Urinary bladder (tissue), 4 donors: ENCODE results near the gene FAM163A. TPM values are rescaled to one million over a fixed set of nuclear protein-coding genes. Genes with fewer than 3 reads are reported as not detected.

Source experiments
- DNase-seq: peaks from one replicate; pipeline ENCODE4 v3.0.0-alpha.2; 2015; ENCODE audit errors: extremely low spot score
- H3K27ac ChIP-seq: one replicate; pipeline ENCODE4 v1.5.1; 2013; ENCODE audit warnings: low read depth, mild to moderate bottlenecking, moderate library complexity
- H3K36me3 ChIP-seq: one replicate; pipeline ENCODE4 v1.6.1; 2013; ENCODE audit warnings: mild to moderate bottlenecking, moderate library complexity; ENCODE audit not compliant: insufficient read depth
- H3K4me1 ChIP-seq: one replicate; pipeline ENCODE4 v1.6.1; 2013; ENCODE audit warnings: mild to moderate bottlenecking, moderate library complexity; ENCODE audit not compliant: insufficient read depth
- H3K4me3 ChIP-seq: one replicate; pipeline ENCODE4 v1.5.1; 2013; ENCODE audit warnings: low read depth, low read length
- WGBS: extraction: QIAGEN DNeasy Blood & Tissue Kit; methylation state at CpG from one replicate; pipeline ENCODE4 v1.1.7; 2013; 5-methylcytosine and 5-hydroxymethylcytosine counted together
- polyA plus RNA-seq: library from polyadenylated mRNA; stranded (reverse); fragments of 200-250 nt; gene quantifications from one replicate; pipeline ENCODE4 v1.2.3, GENCODE V29; 2013
- total RNA-seq: library from RNA; depleted of rRNA; stranded (reverse); fragments of >200 nt; gene quantifications from one replicate; pipeline ENCODE4 v1.2.3, GENCODE V29; 2014
- donor health status: healthy with polysubstance abuse.
- donor health status: healthy.

The FAM163A gene
- total and polyA plus RNA-seq, 2 donors: 0.30 to 0.53 TPM

GRCh38 chr1:179742291-179742690, 800 bp upstream of the FAM163A start:
- Histone ChIP-seq H3K27ac (no peak overlapping the region), H3K4me3 (no peak overlapping the region), H3K4me1 (no peaks in the 10 kb centered on the region), H3K36me3 (no peaks in the 10 kb centered on the region)
- DNase-seq: no peak
- 26% methylated on average over 10 of the region's 10 CpGs for WGBS

- no peak overlapping the region for H3K27ac ChIP-seq
- H3K4me3 ChIP-seq: peak overlapping the region; percentile 38
- H3K4me1 ChIP-seq: no peaks in the 10 kb centered on the region
- no peak for DNase-seq
- no peaks in the 10 kb centered on the region for H3K36me3 ChIP-seq
- WGBS: 4% methylated on average over 85 of the region's 85 CpGs
Observed at GRCh38 chr1:179743679-179744400, 749 bp downstream of the FAM163A start.

GRCh38 chr1:179744401-179745130, 1.5 kb downstream of the FAM163A start:
- no peaks in the 10 kb centered on the region for H3K4me1 ChIP-seq
- no peak overlapping the region for H3K4me3 ChIP-seq
- WGBS: 54% methylated on average over 37 of the region's 37 CpGs
- DNase-seq: no peak
- no peaks in the 10 kb centered on the region for H3K36me3 ChIP-seq
- no peak overlapping the region for H3K27ac ChIP-seq

- no peaks in the 10 kb centered on the region for H3K36me3 ChIP-seq
- 88% methylated on average over 8 of the region's 8 CpGs for WGBS
- no peak for DNase-seq
- no peak overlapping the region for H3K4me3 ChIP-seq
- no peaks in the 10 kb centered on the region for H3K4me1 ChIP-seq
- H3K27ac ChIP-seq: no peak overlapping the region
Observed at GRCh38 chr1:179745131-179745611, 2.1 kb downstream of the FAM163A start.

- Histone ChIP-seq H3K4me1 (no peaks in the 10 kb centered on the region), H3K36me3 (no peaks in the 10 kb centered on the region), H3K27ac (no peak overlapping the region), H3K4me3 (no peak overlapping the region)
- 82% methylated on average over 4 of the region's 4 CpGs for WGBS
- DNase-seq: no peak
Observed at GRCh38 chr1:179745743-179746142, 2.7 kb downstream of the FAM163A start.

GRCh38 chr1:179747611-179748010, 4.5 kb downstream of the FAM163A start:
- no peaks in the 10 kb centered on the region for H3K36me3 ChIP-seq
- no peak overlapping the region for H3K4me3 ChIP-seq
- H3K4me1 ChIP-seq: no peaks in the 10 kb centered on the region
- H3K27ac ChIP-seq: no peak overlapping the region
- 93% methylated on average over 2 of the region's 2 CpGs for WGBS
- no peak for DNase-seq

- no peak for DNase-seq
- H3K4me3 ChIP-seq: no peak overlapping the region
- H3K27ac ChIP-seq: no peak overlapping the region
- no peaks in the 10 kb centered on the region for H3K4me1 ChIP-seq
- H3K36me3 ChIP-seq: no peaks in the 10 kb centered on the region
- WGBS: 85% methylated on average over 4 of the region's 4 CpGs
Observed at GRCh38 chr1:179748772-179749171, 5.7 kb downstream of the FAM163A start.

- no peaks in the 10 kb centered on the region for H3K36me3 ChIP-seq
- H3K27ac ChIP-seq: no peak overlapping the region
- 40% methylated on average over 1 of the region's 1 CpG for WGBS
- no peak for DNase-seq
- no peaks in the 10 kb centered on the region for H3K4me1 ChIP-seq
- no peak overlapping the region for H3K4me3 ChIP-seq
Observed at GRCh38 chr1:179750630-179751029, 7.5 kb downstream of the FAM163A start.

GRCh38 chr1:179753061-179753460, 10.0 kb downstream of the FAM163A start:
- no peak overlapping the region for H3K27ac ChIP-seq
- no peak for DNase-seq
- no peaks in the 10 kb centered on the region for H3K36me3 ChIP-seq
- H3K4me1 ChIP-seq: no peaks in the 10 kb centered on the region
- H3K4me3 ChIP-seq: no peak overlapping the region

GRCh38 chr1:179754041-179754624, 11.0 kb downstream of the FAM163A start:
- no peak overlapping the region for H3K27ac ChIP-seq
- WGBS: 41% methylated on average over 4 of the region's 4 CpGs
- H3K4me3 ChIP-seq: no peak overlapping the region
- no peaks in the 10 kb centered on the region for H3K4me1 ChIP-seq
- H3K36me3 ChIP-seq: no peaks in the 10 kb centered on the region
- peak; percentile 26 for DNase-seq

- WGBS: 67% methylated on average over 4 of the region's 4 CpGs
- H3K4me3 ChIP-seq: no peak overlapping the region
- H3K36me3 ChIP-seq: no peaks in the 10 kb centered on the region
- no peak overlapping the region for H3K27ac ChIP-seq
- no peak for DNase-seq
- no peaks in the 10 kb centered on the region for H3K4me1 ChIP-seq
Observed at GRCh38 chr1:179757933-179758332, 14.8 kb downstream of the FAM163A start.

- 84% methylated on average over 2 of the region's 2 CpGs for WGBS
- Histone ChIP-seq H3K4me1 (no peaks in the 10 kb centered on the region), H3K4me3 (no peak overlapping the region), H3K36me3 (no peaks in the 10 kb centered on the region), H3K27ac (no peak overlapping the region)
- DNase-seq: no peak
Observed at GRCh38 chr1:179760521-179760920, 17.4 kb downstream of the FAM163A start.

- WGBS: 50% methylated on average over 8 of the region's 8 CpGs
- Histone ChIP-seq H3K27ac (no peak overlapping the region), H3K36me3 (no peaks in the 10 kb centered on the region), H3K4me1 (no peaks in the 10 kb centered on the region), H3K4me3 (no peak overlapping the region)
- no peak for DNase-seq
Observed at GRCh38 chr1:179761296-179761695, 18.2 kb downstream of the FAM163A start.
